ENCODE data around the gene EIF4G3. TPM values are rescaled to one million over a fixed set of nuclear protein-coding genes. Genes with fewer than 3 reads are reported as not detected.
A peak's percentile ranks its signal among the peaks of the same experiment; 100 is the strongest.
"Not testable (repeated sequence)": the region's sequence is repeated elsewhere in the genome, so short reads cannot be mapped to it uniquely, and the experiment has no call there.

Gene EIF4G3
- total RNA-seq, 1 donor from 2014 or later: 33.9 TPM

DNA sequence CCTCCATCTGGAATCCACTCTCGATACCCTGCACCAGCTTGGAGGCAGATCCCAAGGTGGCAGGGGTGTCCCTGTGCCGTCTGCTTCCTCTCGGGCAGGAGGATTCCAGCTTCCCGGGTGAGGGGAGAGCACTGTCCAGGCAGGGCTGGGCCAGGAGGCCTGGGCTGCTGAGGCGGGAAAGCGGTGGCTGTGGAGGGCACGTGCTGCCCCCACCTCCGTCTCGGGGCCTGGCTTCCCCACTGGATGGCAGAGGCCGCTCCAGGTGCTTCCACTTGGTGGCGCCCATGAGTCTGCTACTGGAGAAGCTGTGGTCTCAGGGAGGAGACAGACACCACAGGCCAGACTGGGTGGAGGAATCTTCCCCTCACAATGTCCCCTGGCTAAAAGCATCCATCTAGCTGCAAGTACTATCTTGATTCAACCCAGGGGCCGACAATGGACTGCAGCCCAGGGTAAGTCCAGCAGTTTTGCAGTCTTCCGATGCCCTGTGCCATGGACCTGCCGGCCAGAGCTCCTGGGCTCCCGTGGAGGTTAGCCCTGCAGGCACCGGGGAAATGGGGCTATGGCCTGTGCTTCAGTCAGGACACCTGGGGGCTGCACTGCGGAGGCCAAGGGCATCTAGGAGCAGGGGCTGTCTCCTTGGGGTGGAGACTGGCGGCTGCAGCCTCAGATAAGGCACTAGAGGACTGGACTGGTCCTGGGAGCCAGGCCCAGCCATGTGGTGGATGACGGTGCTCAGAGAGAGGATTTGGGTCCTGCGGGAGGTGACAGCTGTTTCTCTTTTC lies 41.3 kb upstream of the EIF4G3 start:
- Histone ChIP-seq H3K9me3 (replicated peaks) (no peaks in the 10 kb centered on the region), H3K27ac (replicated peaks) (peak overlapping the region; percentile 14), H3K36me3 (peaks cover 41% of the 10 kb centered on the region), H3K27me3 (ENCODE audit: low read depth) (no peaks in the 10 kb centered on the region), H3K4me3 (no peak overlapping the region), H3K4me1 (no peaks in the 10 kb centered on the region)
- intact Hi-C loops (cut with micrococcal nuclease): no loop called here
- TF ChIP-seq, protein P1, sequence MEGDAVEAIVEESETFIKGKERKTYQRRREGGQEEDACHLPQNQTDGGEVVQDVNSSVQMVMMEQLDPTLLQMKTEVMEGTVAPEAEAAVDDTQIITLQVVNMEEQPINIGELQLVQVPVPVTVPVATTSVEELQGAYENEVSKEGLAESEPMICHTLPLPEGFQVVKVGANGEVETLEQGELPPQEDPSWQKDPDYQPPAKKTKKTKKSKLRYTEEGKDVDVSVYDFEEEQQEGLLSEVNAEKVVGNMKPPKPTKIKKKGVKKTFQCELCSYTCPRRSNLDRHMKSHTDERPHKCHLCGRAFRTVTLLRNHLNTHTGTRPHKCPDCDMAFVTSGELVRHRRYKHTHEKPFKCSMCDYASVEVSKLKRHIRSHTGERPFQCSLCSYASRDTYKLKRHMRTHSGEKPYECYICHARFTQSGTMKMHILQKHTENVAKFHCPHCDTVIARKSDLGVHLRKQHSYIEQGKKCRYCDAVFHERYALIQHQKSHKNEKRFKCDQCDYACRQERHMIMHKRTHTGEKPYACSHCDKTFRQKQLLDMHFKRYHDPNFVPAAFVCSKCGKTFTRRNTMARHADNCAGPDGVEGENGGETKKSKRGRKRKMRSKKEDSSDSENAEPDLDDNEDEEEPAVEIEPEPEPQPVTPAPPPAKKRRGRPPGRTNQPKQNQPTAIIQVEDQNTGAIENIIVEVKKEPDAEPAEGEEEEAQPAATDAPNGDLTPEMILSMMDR (IDR thresholded peaks at IDR 0.05; ENCODE audit: borderline replicate concordance): peak; percentile 45
- DNase-seq: no peak

DNA sequence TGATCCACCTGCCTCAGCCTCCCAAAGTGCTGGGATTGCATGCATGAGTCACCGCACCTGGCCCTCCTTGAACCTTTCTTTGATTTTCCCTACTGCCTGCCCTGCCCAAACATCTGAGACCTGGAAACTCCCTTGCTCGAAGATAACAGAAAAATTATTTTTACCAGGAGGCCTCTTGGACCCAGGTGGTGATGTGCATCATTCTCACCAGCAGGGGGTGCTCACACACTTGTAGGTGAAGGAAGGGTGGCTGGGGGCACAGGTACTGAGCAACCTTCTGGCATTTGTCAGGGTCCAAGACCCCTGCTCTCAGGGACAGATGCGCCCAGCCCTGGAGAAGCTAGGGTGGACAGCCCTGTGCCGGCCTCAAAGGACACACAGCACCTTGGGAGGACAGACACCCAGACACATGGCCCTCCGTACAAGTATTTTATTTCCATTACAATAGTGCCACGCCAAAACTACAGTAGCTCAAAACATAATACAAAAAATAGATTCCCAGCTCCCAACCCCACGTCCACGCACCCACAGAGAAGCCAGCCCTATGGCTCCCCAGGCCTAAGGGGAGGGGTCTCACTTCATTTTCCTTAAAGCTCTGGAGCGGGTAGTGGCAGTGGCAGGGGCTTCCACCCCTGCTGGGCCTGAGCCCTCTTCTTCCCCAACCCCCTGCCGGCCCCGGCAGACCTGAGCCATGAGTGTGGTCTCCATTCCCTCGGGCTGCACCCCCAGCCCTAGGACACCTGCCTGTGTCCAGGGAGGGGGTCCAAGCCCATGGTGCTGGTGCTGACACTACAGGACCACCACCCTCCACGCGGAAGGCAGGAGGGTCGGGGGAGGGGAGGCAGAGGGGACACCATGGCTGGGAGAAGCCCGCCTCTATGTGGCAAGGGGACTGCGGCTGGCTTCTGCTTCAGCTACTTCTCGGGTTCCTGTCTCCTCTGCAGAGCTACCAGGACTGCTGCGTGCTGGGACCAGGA lies 40.4 kb upstream of the EIF4G3 start:
- intact Hi-C loops (cut with micrococcal nuclease): no loop called here
- H3K36me3 ChIP-seq: peaks cover 34% of the 10 kb centered on the region
- no peak for DNase-seq

DNA sequence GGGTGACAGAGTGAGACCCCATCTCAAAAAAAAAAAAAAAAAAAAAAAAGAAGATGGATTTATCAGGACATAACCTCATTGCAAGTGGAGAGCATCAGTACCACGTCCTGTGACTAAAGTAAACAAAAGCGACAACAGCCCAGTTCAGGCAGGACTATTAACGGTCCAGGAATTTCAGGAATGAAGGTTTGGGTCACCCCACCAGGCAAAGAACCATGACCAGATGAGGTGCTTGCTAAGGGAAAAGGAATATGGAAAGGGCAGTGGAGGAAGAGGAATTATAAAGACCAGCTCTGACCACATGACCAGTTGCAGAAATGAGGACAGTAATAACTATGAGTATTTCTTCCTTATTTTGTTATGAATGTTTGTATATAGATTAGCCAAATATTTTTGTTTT lies 35.4 kb upstream of the EIF4G3 start:
- Histone ChIP-seq H3K27ac (replicated peaks) (no peak overlapping the region), H3K4me3 (no peak overlapping the region), H3K9me3 (replicated peaks) (no peaks in the 10 kb centered on the region), H3K27me3 (ENCODE audit: low read depth) (no peaks in the 10 kb centered on the region), H3K4me1 (no peaks in the 10 kb centered on the region), H3K36me3 (no peaks in the 10 kb centered on the region)
- TF ChIP-seq, protein P1 (IDR thresholded peaks at IDR 0.05; ENCODE audit: borderline replicate concordance): no peak
- DNase-seq: no peak
- intact Hi-C loops (cut with micrococcal nuclease): no loop called here

More for the DNA sequence above, 40.4 kb upstream of the EIF4G3 start:
- no peaks in the 10 kb centered on the region for H3K27me3 ChIP-seq (ENCODE audit: low read depth)
- TF ChIP-seq, protein P1 (IDR thresholded peaks at IDR 0.05; ENCODE audit: borderline replicate concordance): peak; percentile 73
- H3K4me3 ChIP-seq: no peak overlapping the region
- no peaks in the 10 kb centered on the region for H3K4me1 ChIP-seq
- no peaks in the 10 kb centered on the region for H3K9me3 ChIP-seq (replicated peaks)
- no peak overlapping the region for H3K27ac ChIP-seq (replicated peaks)

DNA sequence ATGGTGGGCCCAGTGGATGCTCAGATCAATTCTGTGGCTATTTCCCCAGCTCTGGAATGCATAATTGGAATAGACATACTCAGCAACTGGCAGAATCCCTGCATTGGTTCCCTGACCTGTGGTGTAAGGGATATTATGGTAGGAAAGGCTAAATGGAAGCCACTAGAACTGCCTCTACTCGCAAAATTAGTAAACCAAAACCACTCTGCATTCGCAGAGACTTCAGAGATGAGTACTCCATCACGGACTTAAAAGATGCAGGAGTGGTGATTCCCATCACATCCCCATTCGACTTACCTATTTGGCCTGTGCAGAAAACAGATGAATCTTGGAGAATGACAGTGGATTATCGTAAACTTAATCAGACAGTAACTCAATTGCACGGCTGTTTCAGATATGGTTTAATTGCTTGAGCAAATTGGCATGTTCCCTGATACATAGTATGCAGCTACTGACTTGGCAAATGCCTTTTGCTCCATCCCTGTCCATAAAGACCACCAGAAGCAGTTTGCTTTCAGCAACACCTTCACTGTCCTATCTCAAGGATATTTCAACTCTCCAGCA lies 31.5 kb upstream of the EIF4G3 start:
- DNase-seq; H3K27me3 ChIP-seq (ENCODE audit: low read depth); H3K9me3 ChIP-seq (replicated peaks); H3K4me1 ChIP-seq; H3K36me3 ChIP-seq; H3K27ac ChIP-seq (replicated peaks); H3K4me3 ChIP-seq; intact Hi-C loops (cut with micrococcal nuclease): not testable (repeated sequence)

DNA sequence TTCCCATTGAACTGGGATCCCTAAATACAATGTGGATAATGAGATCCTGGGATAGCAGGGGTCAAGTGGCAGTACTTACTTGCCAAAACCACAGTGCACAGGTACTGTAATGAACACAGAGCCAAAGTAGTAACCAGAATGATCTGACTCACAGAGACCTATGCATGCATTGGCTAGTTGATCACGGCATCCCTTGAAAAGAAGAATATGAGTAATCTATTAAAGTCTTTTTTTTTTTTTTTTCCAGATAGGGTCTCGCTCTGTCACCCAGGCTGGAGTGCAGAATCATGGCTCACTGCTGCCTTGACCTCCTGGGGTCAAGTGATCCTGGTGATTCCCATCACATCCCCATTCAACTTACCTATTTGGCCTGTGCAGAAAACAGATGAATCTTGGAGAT lies 29.4 kb upstream of the EIF4G3 start:
- H3K9me3 ChIP-seq (replicated peaks): no peaks in the 10 kb centered on the region
- no peak overlapping the region for H3K4me3 ChIP-seq
- H3K27me3 ChIP-seq (ENCODE audit: low read depth): no peaks in the 10 kb centered on the region
- DNase-seq: no peak
- no peaks in the 10 kb centered on the region for H3K4me1 ChIP-seq
- no peaks in the 10 kb centered on the region for H3K36me3 ChIP-seq
- no peak overlapping the region for H3K27ac ChIP-seq (replicated peaks)
- TF ChIP-seq, protein P1 (IDR thresholded peaks at IDR 0.05; ENCODE audit: borderline replicate concordance): no peak
- intact Hi-C loops (cut with micrococcal nuclease): no loop called here
